NCI-H446 treated with DMSO at 0.1 percent for 48 hours (cell line): ENCODE measurements around the gene PILRA.
"Not testable (repeated sequence)": the region's sequence is repeated elsewhere in the genome, so short reads cannot be mapped to it uniquely, and the experiment has no call there.

ENCODE experiments used
- DNase-seq: peaks from one replicate; lab custom pipeline; 2025; lab: John Stamatoyannopoulos, UW

Gene PILRA

GRCh38 chr7:100358027-100358856 lies 15.0 kb upstream of the PILRA start, which contains the start of gene PILRB:
Gene PILRB, plus strand, starts transcription at chr7:100358117. Its CDS starts 186 bp downstream, at chr7:100358303.
- DNase-seq = no peak

GRCh38 chr7:100358857-100359212 lies 14.5 kb upstream of the PILRA start:
- no peak for DNase-seq

GRCh38 chr7:100360135-100360854 lies 13.0 kb upstream of the PILRA start:
- no peak for DNase-seq

GRCh38 chr7:100363098-100363497 lies 10.2 kb upstream of the PILRA start:
- no peak for DNase-seq

- DNase-seq = not testable (repeated sequence)
Observed at GRCh38 chr7:100363797-100364196, 9.5 kb upstream of the PILRA start.

GRCh38 chr7:100364480-100364879 lies 8.8 kb upstream of the PILRA start:
- no peak for DNase-seq

- DNase-seq = not testable (repeated sequence)
Observed at GRCh38 chr7:100365998-100366367, 7.3 kb upstream of the PILRA start.

- no peak for DNase-seq
Observed at GRCh38 chr7:100366411-100367250, 6.7 kb upstream of the PILRA start.

GRCh38 chr7:100367251-100367620 lies 6.1 kb upstream of the PILRA start:
- no peak for DNase-seq

- DNase-seq = no peak
Observed at GRCh38 chr7:100367676-100368613, 5.3 kb upstream of the PILRA start.

GRCh38 chr7:100369105-100369504 lies 4.2 kb upstream of the PILRA start:
- no peak for DNase-seq

GRCh38 chr7:100370303-100370702 lies 3.0 kb upstream of the PILRA start:
- DNase-seq = no peak

- DNase-seq = no peak
Observed at GRCh38 chr7:100370746-100371145, 2.5 kb upstream of the PILRA start.

GRCh38 chr7:100371561-100372171 lies 1.6 kb upstream of the PILRA start:
- no peak for DNase-seq

GRCh38 chr7:100372256-100372655 lies 1.0 kb upstream of the PILRA start:
- no peak for DNase-seq

GRCh38 chr7:100372694-100373093 lies 593 bp upstream of the PILRA start:
- no peak for DNase-seq

- not testable (repeated sequence) for DNase-seq
Observed at GRCh38 chr7:100373870-100374598, 747 bp downstream of the PILRA start.

GRCh38 chr7:100374601-100375000 lies 1.3 kb downstream of the PILRA start:
- no peak for DNase-seq

- no peak for DNase-seq
Observed at GRCh38 chr7:100376066-100376465, 2.8 kb downstream of the PILRA start.

- DNase-seq = no peak
Observed at GRCh38 chr7:100378114-100378755, 4.9 kb downstream of the PILRA start.
